SK-N-SH (cell line): Measurements from ENCODE around the gene IGSF9. TPM values are rescaled to one million over a fixed set of nuclear protein-coding genes. Genes with fewer than 3 reads are reported as not detected.

Experiments used
- CTCF ChIA-PET: fragments of 300-600, 350-600 bp; formaldehyde crosslinking; extraction: SDS; loops from one replicate; lab custom pipeline; 2021; lab: Yijun Ruan, JAX
- POLR2A ChIA-PET: fragments of 350-600 bp; sonication (Branson Sonifier 250); formaldehyde crosslinking; extraction: SDS; loops from one replicate; lab custom pipeline; 2020; ENCODE audit warnings: antibody characterized with exemption, inconsistent platforms; lab: Yijun Ruan, JAX
- DNase-seq: peaks from one replicate; pipeline ENCODE4 v3.0.0; 2012
- H2AFZ ChIP-seq: fragments of 200-600 bp; sonication (generic); 2 replicates; pipeline ENCODE4 v1.8.1; 2016; ENCODE audit warnings: antibody characterized with exemption, mild to moderate bottlenecking, low read depth
- H3F3A ChIP-seq: fragments of 200-600 bp; sonication (generic); replicated peaks from 2 replicates; pipeline ENCODE3; 2016; ENCODE audit warnings: antibody characterized with exemption, mild to moderate bottlenecking; ENCODE audit not compliant: insufficient read depth
- H3K27ac ChIP-seq, 2 experiments: fragments of 200-500 bp in 1 of 2; fragments of 200-600 bp in 1 of 2; sonication (Bioruptor generic) in 1 of 2; sonication (generic), shearing (Covaris generic) in 1 of 2; 2 replicates each; pipeline versions ENCODE4 v1.5.1 to v1.6.1; 2014 to 2016; ENCODE audit warnings: low read depth in 2 of 2, inconsistent platforms in 1 of 2, low read length in 1 of 2, mild to moderate bottlenecking in 1 of 2, mixed read lengths in 1 of 2
- H3K27me3 ChIP-seq: fragments of 200-600 bp; sonication (generic), shearing (Covaris generic); 2 replicates; pipeline ENCODE4 v1.6.1; 2016; ENCODE audit warnings: mixed run types; ENCODE audit not compliant: insufficient read depth
- H3K36me3 ChIP-seq, 2 experiments: fragments of 200-500 bp in 1 of 2; fragments of 200-600 bp in 1 of 2; sonication (Bioruptor generic) in 1 of 2; sonication (generic) in 1 of 2; replicated peaks in 1 of 2; 2 replicates each; pipeline versions ENCODE3 to v1.5.1; 2014 to 2016; ENCODE audit warnings: low read length in 1 of 2, mild to moderate bottlenecking in 1 of 2; ENCODE audit not compliant: insufficient read depth in 2 of 2, control insufficient read depth in 1 of 2
- H3K4me1 ChIP-seq, 2 experiments: fragments of 200-500 bp in 1 of 2; fragments of 200-600 bp in 1 of 2; sonication (Bioruptor generic) in 1 of 2; sonication (generic), shearing (Covaris generic) in 1 of 2; 2 replicates each; pipeline versions ENCODE4 v1.5.1 to v1.6.1; 2014 to 2016; ENCODE audit warnings: low read depth in 1 of 2, low read length in 1 of 2, mixed run types in 1 of 2; ENCODE audit not compliant: insufficient read depth in 2 of 2, control insufficient read depth in 1 of 2
- H3K4me2 ChIP-seq: fragments of 200-600 bp; sonication (generic), shearing (Covaris generic); 2 replicates; pipeline ENCODE4 v1.6.1; 2017; ENCODE audit warnings: mixed run types
- H3K4me3 ChIP-seq, 2 experiments: fragments of 200-500 bp in 1 of 2; fragments of 200-600 bp in 1 of 2; sonication (Bioruptor generic) in 1 of 2; sonication (generic), shearing (Covaris generic) in 1 of 2; 2 replicates each; pipeline versions ENCODE4 v1.5.1 to v1.8.1; 2014 to 2016; ENCODE audit warnings: low read depth in 2 of 2, inconsistent platforms in 1 of 2, low read length in 1 of 2, mild to moderate bottlenecking in 1 of 2, mixed read lengths in 1 of 2, moderate library complexity in 1 of 2
- H3K79me2 ChIP-seq: fragments of 200-600 bp; sonication (generic); 2 replicates; pipeline ENCODE4 v1.8.1; 2017; ENCODE audit warnings: mild to moderate bottlenecking; ENCODE audit not compliant: insufficient read depth
- H3K9ac ChIP-seq: fragments of 200-600 bp; sonication (generic); 2 replicates; pipeline ENCODE4 v1.6.1; 2017; ENCODE audit warnings: mixed run types
- H3K9me2 ChIP-seq: fragments of 200-600 bp; sonication (generic); 2 replicates; pipeline ENCODE4 v1.6.1; 2017; ENCODE audit warnings: mixed run types
- H3K9me3 ChIP-seq: fragments of 200-600 bp; sonication (generic); 2 replicates; pipeline ENCODE4 v1.6.1; 2017; ENCODE audit warnings: mixed run types, mild to moderate bottlenecking, moderate library complexity
- H4K20me1 ChIP-seq: fragments of 200-600 bp; sonication (generic); 2 replicates; pipeline ENCODE4 v1.6.1; 2017; ENCODE audit warnings: mild to moderate bottlenecking, mixed run types; ENCODE audit not compliant: insufficient read depth
- FOSL2 ChIP-seq: IDR thresholded peaks from 2 replicates; pipeline ENCODE4 v1.4.0; 2012; ENCODE audit warnings: low read depth, mild to moderate bottlenecking, moderate library complexity, borderline replicate concordance
- FOXM1 ChIP-seq: IDR thresholded peaks from 2 replicates; pipeline ENCODE4 v1.4.0; 2012; ENCODE audit warnings: low read depth, mild to moderate bottlenecking
- JUND ChIP-seq: IDR thresholded peaks from 2 replicates; pipeline ENCODE4 v1.4.0; 2012
- MXI1 ChIP-seq: IDR thresholded peaks from 2 replicates; pipeline ENCODE4 v1.6.1; 2012; ENCODE audit warnings: mild to moderate bottlenecking, low read depth, low read length, improper control_type of control experiment
- NRF1 ChIP-seq: IDR thresholded peaks from 2 replicates; pipeline ENCODE4 v1.6.1; 2012; ENCODE audit warnings: low read depth, mild to moderate bottlenecking, low read length
- SIN3A ChIP-seq: IDR thresholded peaks from 2 replicates; pipeline ENCODE4 v1.6.1; 2012; ENCODE audit warnings: low read depth, mild to moderate bottlenecking, low read length, moderate library complexity, borderline replicate concordance
- TCF12 ChIP-seq: IDR thresholded peaks from 2 replicates; pipeline ENCODE4 v1.4.0; 2012
- TEAD4 ChIP-seq: IDR thresholded peaks from 2 replicates; pipeline ENCODE4 v1.4.0; 2012; ENCODE audit warnings: mild to moderate bottlenecking, borderline replicate concordance; ENCODE audit not compliant: insufficient read depth
- WGBS: methylation state at CpG from one replicate; pipeline ENCODE4 v1.1.6; 2017; ENCODE audit warnings: low lambda C conversion rate; 5-methylcytosine and 5-hydroxymethylcytosine counted together
- polyA plus RNA-seq, 3 experiments: library from polyadenylated mRNA; depleted of rRNA; stranded (reverse); fragments of >200 nt; gene quantifications; 2 replicates each; pipeline ENCODE4 v1.2.3, GENCODE V29; 2012
- TF ChIP-seq, protein P1 (sequence below): IDR thresholded peaks from 2 replicates; pipeline ENCODE4 v1.4.0; 2012; ENCODE audit warnings: low read depth, borderline replicate concordance
- TF ChIP-seq, protein P2 (sequence below): IDR thresholded peaks from 2 replicates; pipeline ENCODE4 v1.4.0; 2012; ENCODE audit warnings: low read depth, borderline replicate concordance
- TF ChIP-seq, protein P3 (sequence below): fragments of 150-350 bp; IDR thresholded peaks from 2 replicates; pipeline ENCODE4 v1.6.1; 2017; ENCODE audit warnings: antibody characterized with exemption, low read length, low read depth, borderline replicate concordance
- TF ChIP-seq, protein P4 (sequence below): fragments of 150-350 bp; IDR thresholded peaks from 2 replicates; pipeline ENCODE4 v1.6.1; 2016; ENCODE audit warnings: mild to moderate bottlenecking, low read depth, low read length

The IGSF9 gene
- polyA plus RNA-seq, 1 of the 3 experiments (the other 2 are of a cell fraction): 2.4 TPM

DNA sequence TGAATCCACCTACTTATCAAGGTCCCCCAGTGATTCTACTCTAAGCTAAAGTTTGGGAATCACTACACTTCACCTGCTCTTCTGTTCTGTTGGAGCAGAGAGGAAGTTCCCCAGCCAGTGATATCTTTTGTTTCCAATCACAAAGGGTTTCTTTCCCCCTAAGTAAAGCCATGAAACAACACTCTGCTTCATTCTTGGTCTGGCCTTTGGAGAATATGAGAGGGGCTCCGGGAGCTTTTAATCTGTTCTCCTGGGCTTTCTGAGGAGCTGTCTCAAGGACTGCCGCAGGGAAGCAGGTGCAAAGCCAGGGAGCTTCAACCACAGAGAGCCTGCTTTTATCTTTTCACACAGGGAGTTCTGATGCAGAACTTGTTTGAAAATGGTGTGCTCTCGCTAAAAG is 18.7 kb upstream of the IGSF9 start:
- no peaks in the 10 kb centered on the region for H3K4me1 ChIP-seq
- peaks cover 17% of the 10 kb centered on the region; the same call in 1 of the 2 replicates for H3K27me3 ChIP-seq
- no peak overlapping the region for H3K27ac ChIP-seq
- POLR2A ChIA-PET: no interaction called here
- no peaks in the 10 kb centered on the region for H3K79me2 ChIP-seq
- H3K4me2 ChIP-seq: no peak overlapping the region
- H3K9me3 ChIP-seq: no peaks in the 10 kb centered on the region
- no peaks in the 10 kb centered on the region for H4K20me1 ChIP-seq
- H3K36me3 ChIP-seq: no peaks in the 10 kb centered on the region
- no peak for DNase-seq
- no peak overlapping the region for H3K9ac ChIP-seq
- WGBS: 46% methylated on average over 3 of the region's 3 CpGs
- CTCF ChIA-PET: interaction anchor here (1.0 to 2.7 kb wide), 3 partner anchors 28 to 43 kb away, joined by 4 to 12 read pairs (median 5); no protein-coding TSS in a partner anchor
- TF ChIP-seq SIN3A (no peak), FOXM1 (no peak)
- no peak overlapping the region for H3K4me3 ChIP-seq
- no peaks in the 10 kb centered on the region for H3F3A ChIP-seq
- no peak overlapping the region for H2AFZ ChIP-seq
- H3K9me2 ChIP-seq: no peaks in the 10 kb centered on the region

DNA sequence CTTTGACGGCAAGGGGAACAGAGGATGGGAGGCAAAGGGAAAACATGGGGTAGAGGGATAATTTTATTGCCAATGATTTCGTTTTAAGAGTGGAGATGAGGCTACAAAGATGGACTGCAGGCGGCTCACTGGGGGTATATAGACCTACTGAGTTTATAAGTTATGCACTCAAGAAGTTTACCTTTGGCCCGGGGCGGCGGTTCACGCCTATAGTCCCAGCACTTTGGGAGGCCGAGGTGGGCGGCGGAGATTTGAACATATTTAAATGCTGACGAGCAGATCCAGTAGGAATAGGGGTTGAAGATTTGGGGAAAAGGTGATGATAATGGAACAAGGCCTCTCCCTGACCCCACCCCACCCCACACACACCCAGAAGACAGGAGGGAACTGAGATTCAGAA is 16.8 kb upstream of the IGSF9 start:
- H3K4me3 ChIP-seq: no peak overlapping the region
- POLR2A ChIA-PET: no interaction called here

More for the DNA sequence above, 16.8 kb upstream of the IGSF9 start:
- H3K27ac ChIP-seq: no peak overlapping the region
- DNase-seq: no peak
- WGBS: 75% methylated on average over 11 of the region's 11 CpGs
- H4K20me1 ChIP-seq: no peaks in the 10 kb centered on the region
- H3K27me3 ChIP-seq: peaks cover 17% of the 10 kb centered on the region; the same call in 1 of the 2 replicates
- H3K9ac ChIP-seq: no peak overlapping the region
- no peaks in the 10 kb centered on the region for H3K9me2 ChIP-seq
- no peaks in the 10 kb centered on the region for H3K4me1 ChIP-seq
- H3K36me3 ChIP-seq: no peaks in the 10 kb centered on the region
- no peaks in the 10 kb centered on the region for H3K79me2 ChIP-seq
- no peak overlapping the region for H3K4me2 ChIP-seq
- H3K9me3 ChIP-seq: no peaks in the 10 kb centered on the region
- CTCF ChIA-PET: no interaction called here
- no peak overlapping the region for H2AFZ ChIP-seq
- H3F3A ChIP-seq: no peaks in the 10 kb centered on the region
- no peak for TF ChIP-seq FOXM1
- no peak for TF ChIP-seq TEAD4
- TF ChIP-seq JUND: no peak
- TF ChIP-seq, protein P1, sequence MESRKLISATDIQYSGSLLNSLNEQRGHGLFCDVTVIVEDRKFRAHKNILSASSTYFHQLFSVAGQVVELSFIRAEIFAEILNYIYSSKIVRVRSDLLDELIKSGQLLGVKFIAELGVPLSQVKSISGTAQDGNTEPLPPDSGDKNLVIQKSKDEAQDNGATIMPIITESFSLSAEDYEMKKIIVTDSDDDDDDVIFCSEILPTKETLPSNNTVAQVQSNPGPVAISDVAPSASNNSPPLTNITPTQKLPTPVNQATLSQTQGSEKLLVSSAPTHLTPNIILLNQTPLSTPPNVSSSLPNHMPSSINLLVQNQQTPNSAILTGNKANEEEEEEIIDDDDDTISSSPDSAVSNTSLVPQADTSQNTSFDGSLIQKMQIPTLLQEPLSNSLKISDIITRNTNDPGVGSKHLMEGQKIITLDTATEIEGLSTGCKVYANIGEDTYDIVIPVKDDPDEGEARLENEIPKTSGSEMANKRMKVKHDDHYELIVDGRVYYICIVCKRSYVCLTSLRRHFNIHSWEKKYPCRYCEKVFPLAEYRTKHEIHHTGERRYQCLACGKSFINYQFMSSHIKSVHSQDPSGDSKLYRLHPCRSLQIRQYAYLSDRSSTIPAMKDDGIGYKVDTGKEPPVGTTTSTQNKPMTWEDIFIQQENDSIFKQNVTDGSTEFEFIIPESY: no peak
- TF ChIP-seq, protein P2, sequence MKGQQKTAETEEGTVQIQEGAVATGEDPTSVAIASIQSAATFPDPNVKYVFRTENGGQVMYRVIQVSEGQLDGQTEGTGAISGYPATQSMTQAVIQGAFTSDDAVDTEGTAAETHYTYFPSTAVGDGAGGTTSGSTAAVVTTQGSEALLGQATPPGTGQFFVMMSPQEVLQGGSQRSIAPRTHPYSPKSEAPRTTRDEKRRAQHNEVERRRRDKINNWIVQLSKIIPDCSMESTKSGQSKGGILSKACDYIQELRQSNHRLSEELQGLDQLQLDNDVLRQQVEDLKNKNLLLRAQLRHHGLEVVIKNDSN: no peak
- no peak for TF ChIP-seq NRF1
- TF ChIP-seq, protein P3, sequence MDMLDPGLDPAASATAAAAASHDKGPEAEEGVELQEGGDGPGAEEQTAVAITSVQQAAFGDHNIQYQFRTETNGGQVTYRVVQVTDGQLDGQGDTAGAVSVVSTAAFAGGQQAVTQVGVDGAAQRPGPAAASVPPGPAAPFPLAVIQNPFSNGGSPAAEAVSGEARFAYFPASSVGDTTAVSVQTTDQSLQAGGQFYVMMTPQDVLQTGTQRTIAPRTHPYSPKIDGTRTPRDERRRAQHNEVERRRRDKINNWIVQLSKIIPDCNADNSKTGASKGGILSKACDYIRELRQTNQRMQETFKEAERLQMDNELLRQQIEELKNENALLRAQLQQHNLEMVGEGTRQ: no peak
- TF ChIP-seq SIN3A: no peak
- TF ChIP-seq, protein P4, sequence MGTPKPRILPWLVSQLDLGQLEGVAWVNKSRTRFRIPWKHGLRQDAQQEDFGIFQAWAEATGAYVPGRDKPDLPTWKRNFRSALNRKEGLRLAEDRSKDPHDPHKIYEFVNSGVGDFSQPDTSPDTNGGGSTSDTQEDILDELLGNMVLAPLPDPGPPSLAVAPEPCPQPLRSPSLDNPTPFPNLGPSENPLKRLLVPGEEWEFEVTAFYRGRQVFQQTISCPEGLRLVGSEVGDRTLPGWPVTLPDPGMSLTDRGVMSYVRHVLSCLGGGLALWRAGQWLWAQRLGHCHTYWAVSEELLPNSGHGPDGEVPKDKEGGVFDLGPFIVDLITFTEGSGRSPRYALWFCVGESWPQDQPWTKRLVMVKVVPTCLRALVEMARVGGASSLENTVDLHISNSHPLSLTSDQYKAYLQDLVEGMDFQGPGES: no peak
- TF ChIP-seq MXI1: no peak
- no peak for TF ChIP-seq TCF12
- TF ChIP-seq FOSL2: no peak
- TF ChIP-seq, all 33 proteins: peak for 0
